GM20000 (cell line): ENCODE results near the gene COX14.
A peak's percentile ranks its signal among the peaks of the same experiment; 100 is the strongest.

Source experiments
- DNase-seq: peaks from one replicate; pipeline ENCODE4 v3.0.0; 2012; ENCODE audit warnings: low spot score
- TF ChIP-seq, protein P1 (sequence below): IDR thresholded peaks from 2 replicates; pipeline ENCODE4 v1.5.1; 2012; ENCODE audit warnings: mild to moderate bottlenecking, control low read depth; ENCODE audit errors: extremely low read depth, missing control alignments

COX14 gene

DNA sequence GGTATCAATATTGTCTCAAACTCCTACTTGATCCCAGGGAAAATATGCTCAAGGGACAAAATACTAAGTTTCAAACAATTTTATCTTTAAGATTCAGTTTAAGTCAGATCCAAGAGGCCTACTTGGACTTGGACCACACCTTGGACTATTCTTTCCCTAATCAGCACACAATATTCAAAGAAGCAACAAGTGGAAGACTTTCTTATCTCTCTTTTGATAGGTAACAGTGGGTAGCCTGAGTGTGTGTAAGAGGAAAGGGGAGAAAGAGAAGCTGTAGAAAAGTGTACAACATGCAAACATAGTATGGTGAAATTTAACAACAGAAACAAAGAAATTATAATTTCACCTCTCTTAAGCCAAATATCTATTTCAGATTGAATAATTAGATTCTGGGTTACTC lies 48.6 kb downstream of the COX14 start:
- TF ChIP-seq, protein P1, sequence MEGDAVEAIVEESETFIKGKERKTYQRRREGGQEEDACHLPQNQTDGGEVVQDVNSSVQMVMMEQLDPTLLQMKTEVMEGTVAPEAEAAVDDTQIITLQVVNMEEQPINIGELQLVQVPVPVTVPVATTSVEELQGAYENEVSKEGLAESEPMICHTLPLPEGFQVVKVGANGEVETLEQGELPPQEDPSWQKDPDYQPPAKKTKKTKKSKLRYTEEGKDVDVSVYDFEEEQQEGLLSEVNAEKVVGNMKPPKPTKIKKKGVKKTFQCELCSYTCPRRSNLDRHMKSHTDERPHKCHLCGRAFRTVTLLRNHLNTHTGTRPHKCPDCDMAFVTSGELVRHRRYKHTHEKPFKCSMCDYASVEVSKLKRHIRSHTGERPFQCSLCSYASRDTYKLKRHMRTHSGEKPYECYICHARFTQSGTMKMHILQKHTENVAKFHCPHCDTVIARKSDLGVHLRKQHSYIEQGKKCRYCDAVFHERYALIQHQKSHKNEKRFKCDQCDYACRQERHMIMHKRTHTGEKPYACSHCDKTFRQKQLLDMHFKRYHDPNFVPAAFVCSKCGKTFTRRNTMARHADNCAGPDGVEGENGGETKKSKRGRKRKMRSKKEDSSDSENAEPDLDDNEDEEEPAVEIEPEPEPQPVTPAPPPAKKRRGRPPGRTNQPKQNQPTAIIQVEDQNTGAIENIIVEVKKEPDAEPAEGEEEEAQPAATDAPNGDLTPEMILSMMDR: no peak
- DNase-seq: no peak

DNA sequence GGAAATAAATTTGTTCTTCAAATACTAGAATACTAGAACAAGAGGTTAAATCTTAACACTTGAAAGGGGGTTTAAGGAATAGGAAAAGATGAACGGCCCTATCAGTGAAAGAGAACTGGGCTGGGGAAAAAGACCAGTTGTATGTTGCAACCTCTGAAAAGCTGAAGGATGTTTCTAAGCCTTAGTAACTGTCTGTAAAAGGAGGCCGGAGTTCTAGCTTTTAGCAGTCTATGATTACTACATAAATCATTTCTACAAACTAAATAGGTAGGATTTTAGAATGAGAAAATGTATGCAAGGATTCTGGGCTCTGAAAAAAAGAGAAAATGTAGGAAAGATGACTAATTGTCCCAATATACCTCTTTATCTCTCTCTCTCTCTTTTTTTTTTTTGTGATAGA lies 50.2 kb downstream of the COX14 start:
- TF ChIP-seq, protein P1: no peak
- no peak for DNase-seq

DNA sequence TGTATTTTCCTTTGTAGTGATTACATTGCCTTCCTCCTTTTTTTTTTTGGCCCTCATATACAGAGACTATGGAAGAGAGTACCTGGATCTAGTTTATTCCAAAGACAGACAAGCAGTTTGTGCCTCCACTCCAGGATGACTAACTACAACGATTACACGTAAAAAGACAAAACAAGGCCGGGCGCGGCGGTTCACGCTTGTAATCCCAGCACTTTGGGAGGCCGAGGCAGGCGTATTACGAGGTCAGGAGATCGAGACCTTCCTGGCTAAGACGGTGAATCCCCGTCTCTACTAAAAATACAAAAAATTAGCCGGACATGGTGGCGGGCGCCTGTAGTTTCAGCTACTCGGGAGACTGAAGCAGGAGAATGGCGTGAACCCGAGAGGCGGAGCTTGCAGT lies 52.9 kb downstream of the COX14 start:
- TF ChIP-seq, protein P1: no peak

DNA sequence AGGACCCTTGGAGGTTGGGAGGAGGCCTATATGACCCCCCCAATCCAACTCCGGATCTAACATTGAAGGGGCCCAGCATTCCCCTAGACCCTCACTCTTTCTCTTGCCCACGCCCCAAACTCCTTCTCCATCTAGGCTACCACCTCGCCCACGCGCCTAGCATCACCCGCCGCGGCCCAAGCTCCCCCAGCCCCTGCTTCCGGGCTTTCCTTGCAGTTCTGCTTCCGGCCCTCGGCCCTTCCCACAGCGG lies 54.7 kb downstream of the COX14 start:
- TF ChIP-seq, protein P1: no peak
- DNase-seq: no peak

More for the DNA sequence above, 52.9 kb downstream of the COX14 start:
- DNase-seq: no peak

DNA sequence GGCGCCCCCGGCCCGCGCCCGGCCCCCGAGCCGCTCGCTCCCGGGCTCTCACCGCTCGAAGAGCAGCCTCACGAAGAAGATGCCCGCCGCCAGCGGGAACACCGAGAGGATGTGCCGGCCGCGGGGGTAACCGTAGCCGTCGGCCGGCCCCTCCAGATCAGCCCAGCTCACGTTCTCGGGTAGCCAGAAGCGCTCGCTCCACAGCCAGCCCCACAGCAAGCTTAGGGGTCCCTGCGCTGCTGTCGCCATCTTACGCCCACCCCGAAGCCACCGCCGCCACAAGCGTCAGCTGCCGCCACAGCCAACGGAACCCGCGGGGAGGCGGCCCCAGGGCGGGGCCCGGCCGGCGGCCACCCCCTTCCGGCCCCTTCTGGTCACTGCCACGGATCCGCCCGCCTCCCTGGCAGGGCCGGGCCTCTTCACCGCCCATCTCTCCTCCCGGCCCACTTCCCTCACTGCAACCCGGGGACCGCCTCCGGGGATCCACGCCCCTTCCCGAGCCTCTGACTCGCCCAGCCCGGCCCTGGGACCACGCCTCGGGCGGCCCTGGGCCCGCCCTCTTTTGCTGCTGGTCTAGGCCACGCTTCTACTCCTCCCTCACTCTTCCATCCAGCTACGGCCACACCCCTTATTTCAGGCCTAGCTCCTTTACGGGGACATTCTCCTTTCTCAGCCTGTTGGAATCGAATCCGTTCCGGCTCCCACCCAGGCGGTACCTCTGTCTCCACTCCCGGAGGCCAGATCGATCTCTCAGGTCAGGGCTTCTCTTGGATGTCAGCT lies 55.2 kb downstream of the COX14 start, which contains the start of gene CERS5:
CERS5 (minus strand) TSS at position 321 of the 780 bp plus-strand sequence; CDS start at position 249, 72 bp downstream.
- peak; percentile 99 for DNase-seq
- TF ChIP-seq, protein P1: no peak
